Aorta (tissue), 5 donors: ENCODE measurements around the gene TMOD4. TPM values are rescaled to one million over a fixed set of nuclear protein-coding genes. Genes with fewer than 3 reads are reported as not detected.
"Not testable (repeated sequence)": the region's sequence is repeated elsewhere in the genome, so short reads cannot be mapped to it uniquely, and the experiment has no call there.

ENCODE experiments used
- ATAC-seq: fragments of 200-7000 bp; cut with Tn5 transposase; one replicate; pipeline ENCODE4 v1.9.1; 2022; ENCODE audit warnings: moderate library complexity; ENCODE audit not compliant: low FRiP score
- DNase-seq, 2 donors: peaks; one replicate each; pipeline ENCODE4 v3.0.0-alpha.2; 2020
- H3K27ac ChIP-seq, 2 donors: one replicate each; pipeline ENCODE4 v1.5.1; 2013; ENCODE audit warnings: low read length in 2 of 2, mild to moderate bottlenecking in 2 of 2, moderate library complexity in 2 of 2, control low read depth in 1 of 2, inconsistent platforms in 1 of 2, low read depth in 1 of 2
- H3K27me3 ChIP-seq, 2 donors: one replicate each; pipeline ENCODE4 v1.6.1; 2013; ENCODE audit warnings: control low read depth in 1 of 2, low read length in 1 of 2, mild to moderate bottlenecking in 1 of 2, moderate library complexity in 1 of 2; ENCODE audit not compliant: insufficient read depth in 2 of 2, control insufficient read depth in 1 of 2
- H3K36me3 ChIP-seq, 2 donors: one replicate each; pipeline ENCODE4 v1.6.1; 2013; ENCODE audit warnings: control low read depth in 1 of 2, low read length in 1 of 2, mild to moderate bottlenecking in 1 of 2; ENCODE audit not compliant: insufficient read depth in 2 of 2, control insufficient read depth in 1 of 2
- H3K4me1 ChIP-seq, 2 donors: one replicate each; pipeline ENCODE4 v1.6.1; 2013; ENCODE audit warnings: low read length in 2 of 2, control low read depth in 1 of 2, mild to moderate bottlenecking in 1 of 2, moderate library complexity in 1 of 2; ENCODE audit not compliant: insufficient read depth in 2 of 2, control insufficient read depth in 1 of 2
- H3K4me3 ChIP-seq, 2 donors: one replicate each; pipeline ENCODE4 v1.5.1; 2013; ENCODE audit warnings: low read length in 2 of 2, control low read depth in 1 of 2, mild to moderate bottlenecking in 1 of 2
- H3K9me3 ChIP-seq: one replicate; pipeline ENCODE4 v1.6.1; 2013; ENCODE audit warnings: mild to moderate bottlenecking, low read length; ENCODE audit not compliant: control insufficient read depth
- WGBS, 2 donors: extraction: QIAGEN DNeasy Blood & Tissue Kit; methylation state at CpG; one replicate each; pipeline ENCODE4 v1.1.7; 2013; 5-methylcytosine and 5-hydroxymethylcytosine counted together
- intact Hi-C, 2 donors: fragments of 100-400 bp; cut with DNase I; formaldehyde crosslinking; loops; one replicate each; pipeline versions ENCODE4 v1.14.2 to v1.15.0; 2022
- polyA plus RNA-seq, 2 donors: library from polyadenylated mRNA; stranded (reverse); fragments of 200-250 nt; gene quantifications; one replicate each; pipeline ENCODE4 v1.2.3, GENCODE V29; 2013
- total RNA-seq, 2 donors: library from RNA; stranded (reverse); fragmentation: NEBNext Ultra II Directional; extraction: Animal tissue kit (Norgen Biotek cat#: 25700); gene quantifications; one replicate each; pipeline ENCODE4 v1.2.1, GENCODE V29; 2021
- donor health status: healthy with polysubstance abuse.
- donor health status: Bipolar disorder and iron deficiency.
- donor health status: DM: no; HTN: no; CAD: no.
- donor health status: DM: no; HTN: no; CAD: no.
- donor health status: DM: yes; HTN: yes; CAD: no.

Gene TMOD4
- total and polyA plus RNA-seq, 4 donors = 0.69 to 0.78 TPM; not detected in 2

GRCh38 chr1:151198254-151199127 lies 22.7 kb upstream of the TMOD4 start, which contains the start of gene PIP5K1A:
PIP5K1A (plus strand) TSS chr1:151198552; CDS start chr1:151198997, 445 bp downstream.
- Histone ChIP-seq H3K4me1 (peaks cover 0 to 2% of the 10 kb centered on the region in 2 donors), H3K4me3 (peak within 1 kb of the TSS; percentile 69 to 72), H3K27ac (peak within 1 kb of the TSS; percentile 14 to 81), H3K36me3 (peaks cover 0 to 4% of the 10 kb centered on the region in 2 donors), H3K9me3 (no peaks in the 10 kb centered on the region), H3K27me3 (no peaks in the 10 kb centered on the region)
- ATAC-seq (peak; percentile 97), DNase-seq (peak; percentile 100)
- WGBS, 2 donors = 0 to 1% methylated on average over 60 of the region's 60 CpGs
- intact Hi-C loops = loop anchor here in 1 of 2 donors (5.0 to 10.0 kb wide), 2 partner anchors 54 to 146 kb away; partner anchors contain the start of genes PSMD4 and RFX5

GRCh38 chr1:151197863-151198253 lies 22.1 kb upstream of the TMOD4 start:
- peak overlapping the region in 1 of 2 donors; percentile 71 for H3K27ac ChIP-seq
- H3K4me1 ChIP-seq = peaks cover 0 to 2% of the 10 kb centered on the region in 2 donors
- H3K27me3 ChIP-seq = no peaks in the 10 kb centered on the region
- peaks cover 0 to 3% of the 10 kb centered on the region in 2 donors for H3K36me3 ChIP-seq
- intact Hi-C loops = loop anchor here (2.0 to 10.0 kb wide), 3 partner anchors 54 to 147 kb away; partner anchors contain the start of genes PSMD4 (in 1 of the 2) and RFX5 (in 1 of the 2)
- no peaks in the 10 kb centered on the region for H3K9me3 ChIP-seq
- peak overlapping the region; percentile 17 to 42 for H3K4me3 ChIP-seq
- 2 to 3% methylated on average over 10 of the region's 10 CpGs for WGBS, 2 donors
- ATAC-seq (no peak), DNase-seq (no peak)

GRCh38 chr1:151196292-151196800 lies 20.6 kb upstream of the TMOD4 start:
- intact Hi-C loops = loop anchor here (2.0 to 10.0 kb wide), 3 partner anchors 56 to 148 kb away; partner anchors contain the start of genes PSMD4 (in 1 of the 2) and RFX5 (in 1 of the 2)
- WGBS, 2 donors = 41 to 44% methylated on average over 14 of the region's 14 CpGs
- peak; percentile 51 to 68 for DNase-seq

DNA sequence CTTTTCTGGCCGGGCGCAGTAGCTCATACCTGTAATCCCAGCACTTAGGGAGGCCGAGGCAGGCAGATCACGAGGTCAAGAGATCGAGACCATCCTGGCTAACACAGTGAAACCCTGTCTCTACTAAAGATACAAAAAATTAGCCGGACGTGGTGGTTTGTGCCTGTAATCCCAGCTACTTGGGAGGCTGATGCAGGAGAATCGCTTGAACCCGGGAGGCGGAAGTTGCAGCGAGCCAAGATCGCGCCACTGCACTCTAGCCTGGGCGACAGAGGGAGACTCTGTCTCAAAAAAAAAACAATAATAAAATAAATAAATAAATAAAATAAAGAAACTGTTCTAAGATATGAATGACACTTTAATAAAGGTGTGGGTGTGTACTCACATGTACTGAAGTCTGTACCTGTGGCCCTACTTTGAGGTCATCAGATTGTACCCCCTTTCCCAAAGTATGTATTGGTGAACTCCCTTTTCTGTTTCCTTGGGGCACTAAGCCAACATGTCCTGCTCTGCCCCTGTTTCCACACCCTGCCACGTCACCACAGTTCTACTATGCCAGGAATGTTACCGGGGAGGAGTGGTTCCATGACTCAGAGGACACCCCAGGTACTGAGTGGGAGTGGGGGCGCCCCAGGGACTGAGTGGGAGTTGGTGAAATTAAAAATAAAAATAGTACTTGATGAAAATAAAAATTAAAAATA lies 19.3 kb upstream of the TMOD4 start:
- not testable (repeated sequence) for H3K9me3 ChIP-seq, H3K36me3 ChIP-seq, H3K27me3 ChIP-seq, H3K27ac ChIP-seq, ATAC-seq, H3K4me3 ChIP-seq, H3K4me1 ChIP-seq
- WGBS, 2 donors = 76 to 77% methylated on average over 17 of the region's 17 CpGs
- peak; percentile 64 to 81 for DNase-seq
- intact Hi-C loops = loop anchor here in 1 of 2 donors (5.0 to 10.0 kb wide), 2 partner anchors 57 to 150 kb away; partner anchors contain the start of genes PSMD4 and RFX5

More at GRCh38 chr1:151196292-151196800, 20.6 kb upstream of the TMOD4 start:
- H3K9me3 ChIP-seq = no peaks in the 10 kb centered on the region
- no peaks in the 10 kb centered on the region for H3K27me3 ChIP-seq
- no peaks in the 10 kb centered on the region for H3K36me3 ChIP-seq
- peaks cover 0 to 1% of the 10 kb centered on the region in 2 donors for H3K4me1 ChIP-seq
- peak; percentile 19 for ATAC-seq
- no peak overlapping the region for H3K27ac ChIP-seq
- H3K4me3 ChIP-seq = no peak overlapping the region

DNA sequence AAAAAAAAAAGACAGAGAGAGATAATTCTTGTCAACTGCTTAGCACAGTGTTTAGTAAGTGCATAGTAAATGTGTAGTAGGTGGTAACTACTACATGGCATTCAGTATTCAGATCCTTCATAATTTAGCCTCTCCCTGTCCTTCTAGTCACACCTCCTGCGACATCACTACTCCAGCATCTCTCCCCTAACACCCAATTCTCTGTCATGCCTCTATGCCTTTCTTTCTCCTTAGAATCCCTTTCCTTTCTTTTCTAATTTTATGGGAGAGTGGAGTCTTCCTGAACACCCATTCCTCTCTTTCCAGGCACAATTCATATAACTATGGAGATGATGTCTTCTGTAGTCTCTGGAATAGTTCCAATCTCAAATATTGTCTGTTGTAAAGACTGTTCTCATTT lies 18.1 kb upstream of the TMOD4 start:
- intact Hi-C loops = loop anchor here in 1 of 2 donors (10.0 kb wide), 1 partner anchor 151 kb away; the partner anchor contains the start of gene RFX5
- DNase-seq (no peak), ATAC-seq (no peak)
- no peaks in the 10 kb centered on the region for H3K27me3 ChIP-seq
- 85 to 88% methylated on average over 1 of the region's 1 CpG for WGBS, 2 donors
- H3K4me3 ChIP-seq = no peak overlapping the region
- H3K9me3 ChIP-seq = no peaks in the 10 kb centered on the region
- no peaks in the 10 kb centered on the region for H3K4me1 ChIP-seq
- no peaks in the 10 kb centered on the region for H3K36me3 ChIP-seq
- no peak overlapping the region for H3K27ac ChIP-seq

GRCh38 chr1:151193304-151193703 lies 17.5 kb upstream of the TMOD4 start:
- no peak for ATAC-seq
- H3K4me1 ChIP-seq = no peaks in the 10 kb centered on the region
- no peak overlapping the region for H3K4me3 ChIP-seq
- peak in 1 of 2 donors; percentile 39 for DNase-seq
- no peaks in the 10 kb centered on the region for H3K27me3 ChIP-seq
- H3K9me3 ChIP-seq = no peaks in the 10 kb centered on the region
- no peaks in the 10 kb centered on the region for H3K36me3 ChIP-seq
- intact Hi-C loops = loop anchor here in 1 of 2 donors (10.0 kb wide), 1 partner anchor 151 kb away; the partner anchor contains the start of gene RFX5
- H3K27ac ChIP-seq = no peak overlapping the region
- 77 to 84% methylated on average over 6 of the region's 6 CpGs for WGBS, 2 donors

GRCh38 chr1:151192047-151192446 lies 16.3 kb upstream of the TMOD4 start:
- no peaks in the 10 kb centered on the region for H3K4me1 ChIP-seq
- intact Hi-C loops = loop anchor here in 1 of 2 donors (10.0 kb wide), 1 partner anchor 153 kb away; the partner anchor contains the start of gene RFX5
- no peaks in the 10 kb centered on the region for H3K27me3 ChIP-seq
- WGBS, 2 donors = 81 to 82% methylated on average over 7 of the region's 7 CpGs
- no peak overlapping the region for H3K27ac ChIP-seq
- DNase-seq = no peak
- ATAC-seq = no peak
- no peaks in the 10 kb centered on the region for H3K9me3 ChIP-seq
- no peak overlapping the region for H3K4me3 ChIP-seq
- no peaks in the 10 kb centered on the region for H3K36me3 ChIP-seq
